HG02759 (cell line): ENCODE measurements around the gene SH2D7.
"Not testable (repeated sequence)": the region's sequence is repeated elsewhere in the genome, so short reads cannot be mapped to it uniquely, and the experiment has no call there.

Experiments
- ATAC-seq: cut with Tn5 transposase; IDR thresholded peaks from one replicate; pipeline ENCODE4 v1.9.1; 2021; ENCODE audit warnings: mild to moderate bottlenecking, moderate library complexity; ENCODE audit not compliant: unreplicated experiment

The SH2D7 gene

DNA sequence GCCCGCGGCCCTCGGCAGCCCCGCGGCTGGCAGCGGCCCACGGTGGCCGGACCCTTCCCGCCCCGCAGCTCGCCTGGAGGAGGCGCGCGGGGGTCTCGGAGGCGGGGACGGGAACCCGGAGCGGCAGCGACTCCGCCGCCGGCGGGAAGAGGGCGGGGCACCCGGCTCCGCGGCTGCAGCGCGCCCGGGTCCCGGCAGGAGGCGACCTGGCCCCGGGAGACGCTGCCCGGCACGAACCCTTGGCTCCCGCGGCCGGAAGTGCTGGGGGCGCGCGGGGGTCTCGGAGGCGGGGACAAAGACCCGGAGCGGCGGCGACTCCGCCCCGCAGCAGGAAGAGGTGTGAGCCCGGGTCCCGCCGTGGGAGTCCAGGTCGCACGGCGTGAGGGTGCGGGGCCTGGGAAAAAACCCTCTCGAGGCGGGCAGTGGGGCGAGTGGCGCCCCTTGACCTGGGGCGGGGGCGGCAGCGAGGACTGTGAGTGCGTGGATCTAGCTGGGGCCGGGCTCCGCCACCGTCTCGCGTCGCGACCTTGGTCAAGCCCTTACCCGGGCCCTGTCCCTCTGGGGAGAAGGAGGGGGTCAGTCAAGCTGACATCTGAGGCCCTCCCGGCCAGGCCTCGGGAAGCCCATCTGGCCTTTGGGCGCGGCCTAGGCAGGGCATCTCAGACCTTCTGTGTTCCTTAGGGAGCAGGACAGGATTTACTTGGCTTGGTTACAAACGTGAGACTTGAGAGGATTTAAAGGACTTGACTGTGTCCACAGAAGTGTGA lies 39.1 kb downstream of the SH2D7 start, which contains the start of gene CIB2:
TSS of gene CIB2 (minus strand) at position 151 of the 767 bp plus-strand sequence. CDS start 230 bp downstream, outside the sequence.
- ATAC-seq: peak; percentile 85

DNA sequence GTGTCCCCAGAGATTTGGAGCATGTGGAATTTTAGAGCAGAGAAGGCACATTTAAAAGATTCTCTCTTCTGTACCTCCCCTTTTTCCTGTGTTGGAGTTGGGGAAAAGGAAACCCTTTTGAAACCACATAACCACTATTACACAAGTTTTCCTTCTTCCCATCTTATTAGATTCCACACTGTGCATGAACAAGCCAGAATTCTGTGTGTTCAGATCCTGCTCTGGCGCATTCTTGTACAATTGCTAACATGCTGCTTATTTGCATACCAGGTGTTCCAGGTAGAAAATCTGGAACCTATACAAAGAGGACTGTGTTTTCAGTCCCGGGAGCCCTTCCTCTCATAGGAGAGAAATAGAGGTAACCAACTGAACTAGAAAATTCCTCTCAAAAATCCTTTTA lies 41.4 kb downstream of the SH2D7 start:
- ATAC-seq: no peak

DNA sequence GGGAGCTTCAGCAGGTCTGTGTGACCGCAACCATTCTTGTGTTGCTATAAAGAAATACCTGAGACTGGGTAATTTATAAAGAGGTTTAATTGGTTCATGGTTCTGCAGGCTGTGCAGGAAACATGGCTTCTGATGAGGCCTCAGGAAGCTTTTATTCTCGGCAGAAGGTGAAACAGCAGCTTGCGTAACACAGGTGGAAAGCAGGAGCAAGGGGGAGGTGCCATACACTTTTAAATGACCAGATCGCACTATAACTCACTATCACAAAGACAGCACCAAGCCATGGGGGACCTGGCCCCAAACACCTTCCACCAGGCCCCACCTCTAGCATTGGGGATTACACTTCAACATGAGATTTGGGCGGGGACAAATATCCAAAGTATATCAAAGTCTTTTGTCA lies 47.2 kb downstream of the SH2D7 start:
- ATAC-seq: no peak

DNA sequence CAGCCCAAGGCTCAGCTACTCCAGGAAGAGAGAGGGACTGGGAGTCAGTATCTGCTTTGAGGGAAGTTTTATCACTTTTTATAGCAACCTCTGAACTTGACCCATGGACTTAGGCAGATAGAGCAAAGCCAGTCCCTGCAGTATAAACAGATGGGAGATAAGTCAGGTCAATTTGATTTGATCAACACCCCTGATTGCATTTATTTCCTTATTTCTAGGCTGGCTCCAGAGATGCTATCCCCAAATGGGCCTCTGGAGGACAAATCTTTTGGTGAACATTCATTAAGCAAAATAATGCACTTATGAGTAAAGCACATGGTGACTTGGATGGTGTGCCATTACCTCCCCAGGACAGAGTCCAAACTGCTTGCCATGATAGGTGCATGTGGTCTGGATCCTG lies 47.9 kb downstream of the SH2D7 start:
- no peak for ATAC-seq

DNA sequence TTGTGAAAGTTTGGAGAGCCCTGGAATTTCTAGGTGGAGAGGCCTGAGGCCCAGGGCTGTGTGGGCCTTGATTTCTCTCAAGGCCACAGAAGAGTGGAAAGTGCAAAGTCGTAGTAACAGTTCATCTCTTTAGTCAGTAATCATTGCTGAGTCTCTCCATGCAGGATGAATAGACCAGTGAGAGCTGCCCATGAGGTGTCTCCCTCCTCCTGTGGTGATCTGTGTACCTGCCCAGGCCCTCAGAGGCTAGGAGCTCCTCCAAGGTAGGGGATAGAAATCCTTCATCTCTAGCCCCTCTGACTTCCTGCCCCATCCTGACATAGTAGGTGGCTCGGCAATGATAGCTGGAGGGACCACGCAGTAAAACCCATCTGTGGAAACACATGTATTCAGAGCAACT lies 50.0 kb downstream of the SH2D7 start:
- ATAC-seq: no peak

DNA sequence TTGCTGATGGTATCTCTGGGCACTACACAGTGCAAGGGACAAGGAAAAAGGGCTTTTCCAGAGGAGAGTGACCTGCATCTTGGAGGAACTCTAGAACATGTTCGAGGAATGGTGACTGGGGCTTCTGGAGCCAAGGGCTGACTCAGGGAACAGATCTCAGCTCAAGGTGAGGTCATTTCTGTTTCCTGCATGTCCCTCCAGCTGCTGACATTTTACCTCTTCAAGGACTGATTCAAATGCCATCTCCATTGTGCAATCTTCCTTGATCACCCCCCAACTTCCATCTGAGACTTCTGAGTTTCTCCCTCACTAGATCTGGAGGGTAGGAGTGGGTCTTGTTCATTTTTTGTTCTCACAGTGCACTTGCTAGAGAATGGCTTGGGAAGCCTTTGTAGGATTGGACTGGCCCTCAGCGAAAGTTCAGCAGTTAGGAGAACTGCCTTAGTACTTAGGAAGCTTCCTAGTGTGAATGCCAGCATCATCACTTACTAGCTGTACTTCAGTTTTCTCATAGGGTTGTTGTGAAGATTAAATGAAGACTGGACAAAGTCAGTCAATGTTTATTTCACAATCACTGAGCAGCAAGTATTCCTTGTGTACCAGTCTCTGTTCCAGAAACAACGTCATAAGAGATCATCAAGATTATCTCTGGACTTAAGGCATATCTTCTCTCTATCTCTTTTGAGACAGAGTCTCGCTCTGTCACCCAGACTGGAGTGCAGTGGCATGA lies 54.2 kb downstream of the SH2D7 start:
- ATAC-seq: no peak

DNA sequence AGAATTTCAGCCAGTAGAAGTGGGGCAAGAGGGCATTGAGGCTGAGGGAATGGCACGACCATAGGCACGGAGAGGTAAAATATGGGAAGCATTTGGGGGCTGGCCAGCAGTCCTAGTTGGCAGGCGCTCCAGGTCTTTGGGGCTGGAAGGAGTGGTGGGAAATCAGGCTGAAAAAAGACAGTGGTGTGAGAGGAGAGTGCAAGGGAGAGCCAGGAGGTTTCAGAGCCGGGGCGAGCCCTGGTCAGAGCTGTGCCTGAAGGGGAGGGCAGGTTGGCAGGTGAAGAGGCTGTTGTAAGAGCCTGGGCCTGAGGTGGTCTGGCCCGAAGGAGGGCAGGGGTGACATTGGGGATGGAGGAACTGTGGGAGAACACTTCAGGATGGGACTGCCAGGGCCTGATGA lies 55.2 kb downstream of the SH2D7 start:
- ATAC-seq: no peak

DNA sequence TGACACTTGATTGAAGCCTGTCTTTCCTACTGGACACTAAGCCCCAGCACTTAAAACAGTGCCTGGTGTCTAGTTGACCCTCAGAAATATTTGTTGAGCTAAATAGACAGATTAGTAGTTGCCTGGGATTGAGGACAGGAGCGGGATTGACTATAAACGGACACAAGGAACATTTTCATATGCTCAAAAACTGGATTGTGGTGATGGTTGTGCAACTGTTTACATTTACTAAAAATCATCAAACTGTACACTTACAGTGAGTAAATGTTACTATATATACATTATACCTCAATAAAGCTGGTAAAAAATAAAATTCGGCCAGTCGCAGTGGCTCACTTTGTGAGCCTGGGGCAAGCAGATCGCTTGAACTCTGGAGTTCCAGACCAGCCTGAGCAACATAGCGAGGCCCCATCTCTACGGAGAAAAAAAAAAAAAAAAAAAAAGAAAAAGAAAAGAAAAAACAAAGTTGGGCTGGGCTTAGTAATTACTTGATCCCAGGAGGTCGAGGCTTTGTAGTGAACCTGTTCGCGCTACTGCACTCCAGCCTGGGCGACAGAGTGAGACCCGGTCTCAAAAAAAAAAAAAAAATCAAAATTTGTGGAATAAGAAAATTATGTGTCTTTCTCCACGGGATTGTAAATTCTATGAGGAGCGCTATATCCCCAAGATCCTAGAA lies 56.2 kb downstream of the SH2D7 start:
- ATAC-seq: peak; percentile 8

DNA sequence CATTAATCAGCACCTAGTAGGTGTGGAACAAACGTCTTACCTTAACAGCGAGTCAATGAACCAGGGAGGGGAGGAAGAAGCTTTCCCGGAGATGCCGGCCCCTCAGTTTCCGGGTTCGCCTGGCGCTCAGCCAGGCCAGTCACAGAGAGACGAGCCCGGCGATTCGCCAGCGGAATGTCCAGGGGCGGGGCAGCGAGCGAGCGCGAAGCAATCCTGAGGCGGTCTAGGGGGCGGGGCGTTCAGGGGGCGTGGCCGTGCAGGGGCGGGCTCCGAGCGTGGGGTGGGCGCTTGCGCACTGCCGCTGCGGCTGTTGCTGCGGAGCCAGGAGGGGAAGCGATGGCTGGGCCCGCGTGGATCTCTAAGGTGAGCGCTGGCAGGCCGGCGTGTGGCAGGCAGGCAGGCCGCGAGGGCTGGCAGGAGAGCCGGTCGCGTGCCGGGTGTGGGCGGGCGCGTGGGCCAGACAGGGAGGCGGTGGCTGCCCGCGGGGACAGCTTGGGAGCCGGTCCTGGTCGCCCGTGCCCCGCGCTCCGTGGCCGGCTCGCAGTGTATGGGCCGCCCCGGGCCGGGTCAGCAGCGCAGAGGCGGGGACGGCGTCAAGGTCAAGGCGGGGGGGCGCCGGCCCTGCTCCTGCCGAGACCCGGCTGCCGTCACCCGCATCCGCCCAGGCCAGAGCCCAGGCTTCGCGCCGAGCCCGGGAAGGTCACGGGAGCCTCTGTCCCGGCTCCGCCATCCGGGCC lies 56.9 kb downstream of the SH2D7 start, which contains the start of gene IDH3A:
TSS of gene IDH3A (plus strand) at position 295 of the 737 bp plus-strand sequence. CDS start at position 337, 42 bp downstream.
- ATAC-seq: peak; percentile 87

DNA sequence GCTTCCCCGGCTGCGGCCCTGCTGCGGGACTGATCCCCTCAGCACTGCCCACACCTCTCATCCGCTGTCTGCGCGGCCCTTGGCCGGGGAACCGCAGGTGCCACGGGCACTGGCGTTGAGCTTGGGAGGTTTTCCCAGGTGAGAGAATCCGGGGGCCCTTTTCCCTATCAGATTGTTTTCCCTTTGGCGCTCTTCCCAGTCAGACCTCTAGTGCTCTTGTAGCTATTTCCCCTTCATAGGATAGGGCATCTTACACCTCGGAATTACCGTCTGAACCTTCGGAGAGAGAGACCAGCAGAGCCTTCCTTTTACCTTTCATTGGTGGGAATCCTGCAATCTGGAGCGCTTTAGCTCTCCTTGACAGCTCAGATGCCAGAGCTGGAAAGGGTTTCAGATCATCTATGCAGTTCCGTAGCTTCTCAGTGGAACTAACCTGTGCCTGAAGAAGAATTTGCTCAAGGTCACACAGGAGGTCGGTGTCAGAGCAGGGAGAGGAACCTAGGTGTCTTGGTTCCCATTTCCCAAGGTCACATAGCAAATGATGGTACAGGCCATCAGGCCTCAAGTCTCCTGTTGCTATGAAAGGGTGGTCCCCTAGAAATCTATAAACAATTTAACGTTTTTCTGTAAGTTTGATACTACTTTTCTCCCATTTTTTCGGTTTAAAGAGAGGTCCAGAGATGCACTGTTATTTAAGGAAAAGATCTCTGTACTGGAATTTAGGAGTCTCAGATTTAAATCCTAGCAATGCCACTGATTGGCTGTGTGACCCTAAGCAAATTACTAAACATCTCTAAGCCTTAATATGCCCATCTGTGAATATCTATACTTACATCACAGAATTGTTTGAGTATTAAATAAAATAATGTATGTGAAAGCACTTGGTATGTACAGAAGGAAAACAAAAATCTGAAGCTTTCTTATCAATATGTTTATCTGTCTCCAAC lies 57.7 kb downstream of the SH2D7 start:
- no peak for ATAC-seq

DNA sequence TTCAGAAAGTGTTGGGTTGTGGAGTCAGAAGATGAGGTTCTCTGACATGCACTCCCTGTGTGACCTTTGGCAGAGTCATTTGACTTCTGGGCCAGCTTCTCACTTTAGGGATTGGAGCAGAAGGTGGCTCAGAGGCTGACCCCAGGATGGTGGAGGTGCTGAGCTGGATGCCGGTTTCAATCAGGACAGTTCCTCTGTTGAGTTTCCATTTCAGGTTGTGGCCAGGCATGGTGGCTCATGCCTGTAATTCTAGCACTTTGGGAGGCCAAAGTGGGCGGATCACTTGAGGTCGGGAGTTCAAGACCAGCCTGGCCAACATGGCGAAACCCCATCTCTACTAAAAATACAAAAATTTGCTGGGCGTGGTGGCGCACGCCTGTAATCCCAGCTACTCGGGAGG lies 58.7 kb downstream of the SH2D7 start:
- not testable (repeated sequence) for ATAC-seq
